H1 (cell line): ENCODE measurements around the gene ADAMTS13. TPM values are rescaled to one million over a fixed set of nuclear protein-coding genes. Genes with fewer than 3 reads are reported as not detected.

Source experiments
- ATF3 ChIP-seq: IDR thresholded peaks from 2 replicates; pipeline ENCODE4 v1.6.1; 2011; ENCODE audit warnings: low read depth, mild to moderate bottlenecking, low read length; ENCODE audit not compliant: insufficient read depth
- CEBPB ChIP-seq: IDR thresholded peaks from 2 replicates; pipeline ENCODE4 v1.6.1; 2012; ENCODE audit warnings: low read depth, low read length
- CHD1 ChIP-seq: IDR thresholded peaks from 2 replicates; pipeline ENCODE4 v1.6.1; 2012; ENCODE audit warnings: low read depth, low read length, improper control_type of control experiment
- CHD7 ChIP-seq: fragments of 300-600 bp; sonication (generic); IDR thresholded peaks from 2 replicates; pipeline ENCODE4 v1.7.1; 2012; ENCODE audit warnings: low read length, moderate library complexity, mild to moderate bottlenecking, inconsistent platforms; ENCODE audit not compliant: insufficient replicate concordance
- FOSL1 ChIP-seq: IDR thresholded peaks from 2 replicates; pipeline ENCODE4 v1.6.1; 2011; ENCODE audit warnings: mild to moderate bottlenecking, low read depth, low read length, moderate library complexity; ENCODE audit not compliant: insufficient read depth
- KDM1A ChIP-seq: fragments of 200-600, 300-600 bp; sonication (generic); IDR thresholded peaks from 2 replicates; pipeline ENCODE4 v1.7.1; 2016; ENCODE audit warnings: mild to moderate bottlenecking, low read length, borderline replicate concordance
- SP2 ChIP-seq: IDR thresholded peaks from 2 replicates; pipeline ENCODE4 v1.6.1; 2012; ENCODE audit warnings: mild to moderate bottlenecking, low read length, inconsistent platforms
- SUZ12 ChIP-seq: fragments of 200-600 bp; sonication (generic); IDR thresholded peaks from 2 replicates; pipeline ENCODE4 v1.6.1; 2012; ENCODE audit warnings: mild to moderate bottlenecking, inconsistent platforms, low read length, moderate library complexity, mixed read lengths
- TBP ChIP-seq: IDR thresholded peaks from 2 replicates; pipeline ENCODE4 v1.6.1; 2011; ENCODE audit warnings: low read depth, low read length, improper control_type of control experiment
- TCF12 ChIP-seq: IDR thresholded peaks from 2 replicates; pipeline ENCODE4 v1.6.1; 2011; ENCODE audit warnings: low read depth, mild to moderate bottlenecking, low read length
- TEAD4 ChIP-seq: IDR thresholded peaks from 2 replicates; pipeline ENCODE4 v1.6.1; 2012; ENCODE audit warnings: low read depth, low read length, inconsistent platforms, mixed read lengths
- ZNF274 ChIP-seq: IDR thresholded peaks from 2 replicates; pipeline ENCODE4 v1.7.0; 2012; ENCODE audit warnings: low read length, borderline replicate concordance; ENCODE audit errors: extremely low read depth
- polyA plus RNA-seq, 7 experiments: library from polyadenylated mRNA; depleted of rRNA in 3 of 7; stranded (reverse) in 5 of 7; unstranded in 2 of 7; fragments of >200 nt in 5 of 7; fragments of 200-250 nt in 2 of 7; gene quantifications; 1 replicate in 5 of 7; 2 replicates in 1 of 7; 4 replicates in 1 of 7; pipeline versions ENCODE4 v1.2.1 to v1.2.3, GENCODE V29; 2011 to 2013; ENCODE audit warnings: missing spikeins in 2 of 7, mixed read lengths in 2 of 7
- total RNA-seq: library from RNA; stranded (reverse); fragmentation: NEBNext Ultra II Directional; extraction: Animal tissue kit (Norgen Biotek cat#: 25700); gene quantifications from 2 replicates; pipeline ENCODE4 v1.2.1, GENCODE V29; 2021

Gene ADAMTS13
- total and polyA plus RNA-seq, 2 of the 8 experiments (the other 6 are each of a cell fraction or from before 2014, with no cell fraction given): 4.4 to 5.8 TPM

- TF ChIP-seq TEAD4: 0 out of 2 replicates have a peak, but pooled peaks have one; percentile 21
- TF ChIP-seq ZNF274: no peak
- no peak for TF ChIP-seq TBP
- no peak for TF ChIP-seq FOSL1
- no peak for TF ChIP-seq ATF3
- TF ChIP-seq CHD1: no peak
- no peak for TF ChIP-seq CHD7
- no peak for TF ChIP-seq SUZ12
- TF ChIP-seq SP2: no peak
- TF ChIP-seq CEBPB: no peak
- no peak for TF ChIP-seq KDM1A
- no peak for TF ChIP-seq TCF12
Observed at GRCh38 chr9:133467101-133467500, 44.9 kb downstream of the ADAMTS13 start (continued).
